ENCODE data around the gene OR11H6. TPM values are rescaled to one million over a fixed set of nuclear protein-coding genes. Genes with fewer than 3 reads are reported as not detected.
"Not testable (repeated sequence)": the region's sequence is repeated elsewhere in the genome, so short reads cannot be mapped to it uniquely, and the experiment has no call there.

OR11H6 gene
- polyA plus RNA-seq, 1 experiment, result not detected

- no peak for TF ChIP-seq CTCF (IDR thresholded peaks at IDR 0.05; ENCODE audit: low read depth, low read length)
- CTCF ChIA-PET, result no interaction called here
- no peak for DNase-seq (ENCODE audit: low read depth, low spot score)
Measured at GRCh38 chr14:20215196-20215595, 8.3 kb upstream of the OR11H6 start.

GRCh38 chr14:20219033-20219432, 4.5 kb upstream of the OR11H6 start:
- DNase-seq (ENCODE audit: low read depth, low spot score), result no peak
- Histone ChIP-seq H3K27ac (ENCODE audit: low read depth, low read length) (no peak overlapping the region), H3K9me3 (ENCODE audit: control insufficient read depth, insufficient read depth, low read length) (peaks cover 11% of the 10 kb centered on the region), H3K27me3 (ENCODE audit: control insufficient read depth, insufficient read depth, low read length) (no peaks in the 10 kb centered on the region), H3K4me3 (ENCODE audit: low read depth, low read length) (no peak overlapping the region)
- TF ChIP-seq CTCF (IDR thresholded peaks at IDR 0.05; ENCODE audit: low read depth, low read length), result no peak
- CTCF ChIA-PET, result no interaction called here
- POLR2A ChIA-PET, result no interaction called here

More at GRCh38 chr14:20215196-20215595, 8.3 kb upstream of the OR11H6 start:
- Histone ChIP-seq H3K4me3 (ENCODE audit: low read depth, low read length) (no peak overlapping the region), H3K27ac (ENCODE audit: low read depth, low read length) (no peak overlapping the region), H3K27me3 (ENCODE audit: control insufficient read depth, insufficient read depth, low read length) (no peaks in the 10 kb centered on the region), H3K9me3 (ENCODE audit: control insufficient read depth, insufficient read depth, low read length) (peaks cover 17% of the 10 kb centered on the region)
- POLR2A ChIA-PET, result no interaction called here

- no peak within 1 kb of the TSS for H3K27ac ChIP-seq (ENCODE audit: low read depth, low read length)
- DNase-seq (ENCODE audit: low read depth, low spot score), result no peak
- no peak within 1 kb of the TSS for H3K4me3 ChIP-seq (ENCODE audit: low read depth, low read length)
- no peak for TF ChIP-seq CTCF (IDR thresholded peaks at IDR 0.05; ENCODE audit: low read depth, low read length)
- H3K9me3 ChIP-seq (ENCODE audit: control insufficient read depth, insufficient read depth, low read length), result peaks cover 8% of the 10 kb centered on the region
- no peaks in the 10 kb centered on the region for H3K27me3 ChIP-seq (ENCODE audit: control insufficient read depth, insufficient read depth, low read length)
- ChIA-PET CTCF (no interaction called here), POLR2A (no interaction called here)
Measured at GRCh38 chr14:20228681-20229080, 5.2 kb downstream of the OR11H6 start, which contains the start of gene OR11H7. OR11H7 (plus strand) TSS chr14:20228981.

GRCh38 chr14:20235415-20235814, 11.9 kb downstream of the OR11H6 start:
- H3K27me3 ChIP-seq (ENCODE audit: control insufficient read depth, insufficient read depth, low read length); H3K4me3 ChIP-seq (ENCODE audit: low read depth, low read length); H3K27ac ChIP-seq (ENCODE audit: low read depth, low read length); H3K9me3 ChIP-seq (ENCODE audit: control insufficient read depth, insufficient read depth, low read length); DNase-seq (ENCODE audit: low read depth, low spot score); CTCF ChIA-PET; POLR2A ChIA-PET: not testable (repeated sequence)

GRCh38 chr14:20247646-20248246, 24.2 kb downstream of the OR11H6 start:
- Histone ChIP-seq H3K4me3 (ENCODE audit: low read depth, low read length) (no peak overlapping the region), H3K9me3 (ENCODE audit: control insufficient read depth, insufficient read depth, low read length) (no peaks in the 10 kb centered on the region; the same call in 1 of the 2 replicates), H3K27me3 (ENCODE audit: control insufficient read depth, insufficient read depth, low read length) (no peaks in the 10 kb centered on the region), H3K27ac (ENCODE audit: low read depth, low read length) (no peak overlapping the region)
- CTCF ChIA-PET, result no interaction called here
- POLR2A ChIA-PET, result no interaction called here
- no peak for DNase-seq (ENCODE audit: low read depth, low spot score)
- TF ChIP-seq CTCF (IDR thresholded peaks at IDR 0.05; ENCODE audit: low read depth, low read length), result no peak
